Vagina (tissue), 2 donors: ENCODE measurements around the gene RAB6B. TPM values are rescaled to one million over a fixed set of nuclear protein-coding genes. Genes with fewer than 3 reads are reported as not detected.

Source experiments
- DNase-seq, 2 donors: peaks; one replicate each; pipeline ENCODE4 v3.0.0-alpha.2; 2017; ENCODE audit errors: extremely low spot score in 2 of 2
- H3K27ac ChIP-seq: fragments of 200-600 bp; sonication (generic); one replicate; pipeline ENCODE4 v1.5.1; 2019
- H3K27me3 ChIP-seq: fragments of 200-600 bp; sonication (generic); one replicate; pipeline ENCODE4 v1.5.1; 2019
- H3K36me3 ChIP-seq, 2 donors: fragments of 200-600 bp; sonication (generic); one replicate each; pipeline ENCODE4 v1.5.1; 2017 to 2019
- H3K4me1 ChIP-seq: fragments of 200-600 bp; sonication (generic); one replicate; pipeline ENCODE4 v1.5.1; 2019
- H3K4me3 ChIP-seq, 2 donors: fragments of 200-600 bp; sonication (generic); 1 replicate in 1 of 2; 2 replicates in 1 of 2; pipeline ENCODE4 v1.5.1; 2016 to 2019
- H3K9me3 ChIP-seq: fragments of 200-600 bp; sonication (generic); one replicate; pipeline ENCODE4 v1.5.1; 2019
- POLR2A ChIP-seq, 2 donors: fragments of 450-650 bp; IDR thresholded peaks; one replicate each; pipeline ENCODE4 v1.6.1; 2017; ENCODE audit warnings: antibody characterized with exemption in 2 of 2, mild to moderate bottlenecking in 2 of 2, moderate library complexity in 2 of 2
- POLR2AphosphoS5 ChIP-seq, 2 donors: sonication (generic); formaldehyde crosslinking; IDR thresholded peaks; one replicate each; pipeline ENCODE4 v1.9.0; 2017; ENCODE audit warnings: antibody characterized with exemption in 2 of 2, mild to moderate bottlenecking in 2 of 2, low read depth in 1 of 2; ENCODE audit not compliant: insufficient read depth in 1 of 2
- intact Hi-C: fragments of 100-400 bp; cut with DNase I; formaldehyde crosslinking; loops from one replicate; pipeline ENCODE4 v1.15.1; 2023
- total RNA-seq: library from RNA; depleted of rRNA; stranded (reverse); fragments of >200 nt; gene quantifications from one replicate; pipeline ENCODE4 v1.2.3, GENCODE V29; 2016
- TF ChIP-seq, protein P1 (sequence below), 3 experiments: fragments of 450-650 bp in 2 of 3; fragments of 200-600 bp in 1 of 3; sonication (generic) in 1 of 3; IDR thresholded peaks; one replicate each; pipeline ENCODE4 v1.5.1; 2017 to 2019; ENCODE audit warnings: antibody characterized with exemption in 3 of 3, mild to moderate bottlenecking in 2 of 3, moderate library complexity in 2 of 3

RAB6B gene
- total RNA-seq, 1 donor from 2014 or later, result 3.7 TPM

DNA sequence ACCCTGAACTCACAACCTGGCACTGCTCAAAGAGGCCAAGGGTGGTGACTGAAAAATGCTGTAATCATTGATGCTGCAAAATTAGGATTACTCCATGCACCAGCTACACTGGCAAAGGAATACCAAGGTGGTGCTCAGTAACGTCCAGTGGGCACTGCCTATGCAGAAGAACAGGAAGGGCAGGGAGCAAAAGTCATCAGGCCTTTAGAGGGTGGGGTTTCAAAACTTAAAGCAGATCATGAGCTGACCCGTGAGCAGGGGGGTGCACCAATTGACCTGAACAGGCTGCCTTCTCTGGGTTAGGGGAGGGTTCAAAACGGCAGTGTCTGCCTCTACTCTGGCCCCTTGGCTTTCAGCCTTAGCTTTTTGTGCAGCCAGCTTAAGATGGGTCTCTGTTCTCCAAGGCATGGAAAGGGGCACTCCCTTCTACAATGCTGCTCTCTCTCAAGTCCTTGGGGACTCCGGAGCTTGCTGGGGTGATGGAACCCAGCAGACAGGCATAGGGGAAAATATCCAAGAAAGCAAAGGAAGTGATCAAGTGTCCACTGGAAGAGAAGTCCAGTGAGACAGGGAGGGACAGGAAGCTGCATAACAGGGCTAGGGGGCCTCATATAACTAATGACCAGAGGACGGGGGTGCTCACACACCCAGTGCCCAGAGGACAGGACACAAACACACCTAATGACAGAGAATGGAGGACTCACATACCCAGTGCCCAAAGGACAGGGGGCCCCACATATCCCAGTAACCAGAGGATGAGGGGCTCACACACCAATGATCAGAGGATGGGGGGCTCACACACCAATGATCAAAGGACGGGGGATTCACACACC, 11.4 kb downstream of the RAB6B start:
- H3K36me3 ChIP-seq, result no peaks in the 10 kb centered on the region
- peak; percentile 54 to 72 for DNase-seq
- TF ChIP-seq, protein P1, sequence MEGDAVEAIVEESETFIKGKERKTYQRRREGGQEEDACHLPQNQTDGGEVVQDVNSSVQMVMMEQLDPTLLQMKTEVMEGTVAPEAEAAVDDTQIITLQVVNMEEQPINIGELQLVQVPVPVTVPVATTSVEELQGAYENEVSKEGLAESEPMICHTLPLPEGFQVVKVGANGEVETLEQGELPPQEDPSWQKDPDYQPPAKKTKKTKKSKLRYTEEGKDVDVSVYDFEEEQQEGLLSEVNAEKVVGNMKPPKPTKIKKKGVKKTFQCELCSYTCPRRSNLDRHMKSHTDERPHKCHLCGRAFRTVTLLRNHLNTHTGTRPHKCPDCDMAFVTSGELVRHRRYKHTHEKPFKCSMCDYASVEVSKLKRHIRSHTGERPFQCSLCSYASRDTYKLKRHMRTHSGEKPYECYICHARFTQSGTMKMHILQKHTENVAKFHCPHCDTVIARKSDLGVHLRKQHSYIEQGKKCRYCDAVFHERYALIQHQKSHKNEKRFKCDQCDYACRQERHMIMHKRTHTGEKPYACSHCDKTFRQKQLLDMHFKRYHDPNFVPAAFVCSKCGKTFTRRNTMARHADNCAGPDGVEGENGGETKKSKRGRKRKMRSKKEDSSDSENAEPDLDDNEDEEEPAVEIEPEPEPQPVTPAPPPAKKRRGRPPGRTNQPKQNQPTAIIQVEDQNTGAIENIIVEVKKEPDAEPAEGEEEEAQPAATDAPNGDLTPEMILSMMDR (IDR thresholded peaks at IDR 0.05), result no peak
- no peak for TF ChIP-seq POLR2A (IDR thresholded peaks at IDR 0.05)
- no peak for TF ChIP-seq POLR2AphosphoS5 (IDR thresholded peaks at IDR 0.05; ENCODE audit: insufficient read depth in 1 of 2, low read depth in 1 of 2)

DNA sequence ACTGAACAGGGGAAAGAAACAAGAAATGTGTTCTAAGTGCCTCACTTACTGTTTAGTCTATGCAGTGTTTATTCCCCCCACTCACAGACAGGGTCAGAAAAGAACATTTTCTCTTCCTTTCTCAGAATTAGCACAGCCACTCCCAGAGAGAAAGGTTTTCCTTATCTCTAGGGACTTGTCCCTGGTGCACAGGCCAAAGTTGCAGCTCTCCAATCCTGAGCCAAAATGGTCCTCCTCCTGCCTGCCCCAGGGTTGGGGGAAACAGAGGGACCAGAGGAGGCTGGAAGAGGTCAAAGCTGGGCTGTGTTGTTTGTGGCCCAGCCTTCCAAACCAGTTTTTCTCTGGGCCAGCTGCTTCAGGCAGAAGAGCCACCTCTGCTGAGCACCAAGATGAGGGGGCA, 12.0 kb downstream of the RAB6B start:
- H3K27ac ChIP-seq, result no peak overlapping the region
- H3K4me3 ChIP-seq, result no peak overlapping the region
- TF ChIP-seq POLR2A (IDR thresholded peaks at IDR 0.05) (no peak), POLR2AphosphoS5 (IDR thresholded peaks at IDR 0.05; ENCODE audit: insufficient read depth in 1 of 2, low read depth in 1 of 2) (no peak)
- TF ChIP-seq, protein P1 (IDR thresholded peaks at IDR 0.05), result no peak
- DNase-seq, result peak; percentile 44 to 46
- intact Hi-C loops, result no loop called here
- no peaks in the 10 kb centered on the region for H3K27me3 ChIP-seq
- H3K4me1 ChIP-seq, result no peaks in the 10 kb centered on the region
- no peaks in the 10 kb centered on the region for H3K9me3 ChIP-seq
- H3K36me3 ChIP-seq, result no peaks in the 10 kb centered on the region

More for the DNA sequence above, 11.4 kb downstream of the RAB6B start:
- Histone ChIP-seq H3K4me3 (no peak overlapping the region), H3K27me3 (no peaks in the 10 kb centered on the region), H3K9me3 (no peaks in the 10 kb centered on the region), H3K27ac (no peak overlapping the region), H3K4me1 (no peaks in the 10 kb centered on the region)
- intact Hi-C loops, result no loop called here

DNA sequence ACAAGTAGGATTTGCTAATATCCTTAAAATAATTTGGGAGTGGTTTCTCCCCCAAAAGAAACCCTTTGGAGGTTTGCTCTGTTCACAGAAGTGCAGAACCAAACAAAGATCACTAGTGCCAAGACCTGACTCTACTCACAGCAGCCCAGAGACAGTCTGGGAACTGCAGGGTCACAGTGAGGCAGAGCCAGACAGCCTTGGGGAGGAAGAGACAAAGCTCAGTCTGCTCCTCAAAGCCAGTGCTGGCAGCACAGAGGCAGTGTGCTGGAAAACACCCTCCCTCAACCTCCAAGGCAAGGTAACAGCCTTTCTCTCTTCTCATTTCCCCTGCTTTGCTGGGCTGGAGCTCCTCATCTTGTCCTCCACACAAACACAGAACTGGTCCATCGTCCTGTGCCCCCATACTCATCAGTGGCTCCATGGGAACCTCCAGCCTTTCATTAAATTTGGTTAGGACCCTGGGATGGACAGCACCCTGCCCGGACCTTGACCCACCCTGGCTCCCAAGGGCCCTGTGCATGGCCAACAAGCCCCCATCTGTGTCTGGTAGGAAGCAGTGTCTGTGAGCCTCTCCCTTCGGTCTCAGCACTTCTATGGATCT, 12.6 kb downstream of the RAB6B start:
- Histone ChIP-seq H3K4me3 (no peak overlapping the region), H3K36me3 (no peaks in the 10 kb centered on the region), H3K27ac (no peak overlapping the region), H3K27me3 (no peaks in the 10 kb centered on the region), H3K4me1 (no peaks in the 10 kb centered on the region), H3K9me3 (no peaks in the 10 kb centered on the region)
- TF ChIP-seq POLR2AphosphoS5 (IDR thresholded peaks at IDR 0.05; ENCODE audit: insufficient read depth in 1 of 2, low read depth in 1 of 2) (no peak), POLR2A (IDR thresholded peaks at IDR 0.05) (no peak)
- TF ChIP-seq, protein P1 (IDR thresholded peaks at IDR 0.05), result no peak
- intact Hi-C loops, result no loop called here
- peak; percentile 64 to 67 for DNase-seq

DNA sequence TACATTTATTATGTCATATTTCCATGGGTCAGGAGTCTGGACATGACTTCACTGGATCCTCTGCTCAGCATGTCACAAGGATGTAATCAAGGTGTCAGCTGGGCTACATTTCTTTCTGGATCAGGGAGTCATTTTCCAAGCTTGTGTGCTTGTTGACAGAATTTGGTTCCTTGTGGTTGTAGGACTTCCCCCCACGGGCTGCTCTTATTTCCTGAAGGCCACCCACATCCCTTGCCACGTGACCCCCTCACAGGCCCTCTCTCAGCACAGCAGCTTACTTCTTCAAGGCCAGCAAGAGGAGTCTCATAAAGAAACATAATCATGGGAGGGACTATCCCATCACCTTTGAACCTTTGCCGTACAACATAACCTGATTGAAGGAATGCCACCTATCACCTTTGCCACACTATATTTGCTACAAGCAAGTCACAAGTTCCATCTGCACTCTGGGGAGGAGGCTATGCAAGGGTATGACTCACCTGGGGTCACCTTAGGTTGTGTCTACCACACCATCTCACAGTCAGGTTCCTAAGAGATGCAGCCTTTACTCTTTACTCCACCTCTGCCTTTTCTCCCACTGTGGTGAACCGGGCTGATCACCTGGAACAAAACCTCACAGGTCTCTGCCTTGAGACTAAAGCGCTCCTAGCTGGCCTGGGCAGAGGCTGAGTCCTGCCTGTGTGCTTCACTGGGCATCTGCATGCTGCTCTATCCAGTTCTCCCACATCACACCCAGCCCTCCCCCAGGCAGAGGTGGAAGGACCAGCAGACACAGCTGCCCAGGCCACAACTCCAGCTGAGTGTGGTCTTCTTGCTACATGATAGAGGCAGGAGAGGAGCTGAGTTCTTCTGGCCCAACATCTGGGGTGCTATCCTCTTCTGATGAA, 13.5 kb downstream of the RAB6B start:
- Histone ChIP-seq H3K36me3 (no peaks in the 10 kb centered on the region), H3K9me3 (no peaks in the 10 kb centered on the region), H3K4me3 (no peak overlapping the region), H3K27me3 (no peaks in the 10 kb centered on the region), H3K27ac (no peak overlapping the region), H3K4me1 (no peaks in the 10 kb centered on the region)
- TF ChIP-seq POLR2A (IDR thresholded peaks at IDR 0.05), result no peak
- no peak for TF ChIP-seq POLR2AphosphoS5 (IDR thresholded peaks at IDR 0.05; ENCODE audit: insufficient read depth in 1 of 2, low read depth in 1 of 2)
- TF ChIP-seq, protein P1 (IDR thresholded peaks at IDR 0.05), result no peak
- DNase-seq, result peak; percentile 75 to 90
- intact Hi-C loops, result no loop called here
